Hematopoietic multipotent progenitor cell (in vitro differentiated cells): Measurements from ENCODE around the gene CD151. TPM values are rescaled to one million over a fixed set of nuclear protein-coding genes. Genes with fewer than 3 reads are reported as not detected.

Source experiments
- DNase-seq, 3 donors: peaks; one replicate each; pipeline ENCODE4 v3.0.0-alpha.2; 2011 to 2015; ENCODE audit warnings: low read depth in 2 of 3, low spot score in 2 of 3
- total RNA-seq: library from RNA; depleted of rRNA; stranded (reverse); fragments of >200 nt; gene quantifications from one replicate; pipeline ENCODE4 v1.2.3, GENCODE V29; 2012

CD151 gene
- total RNA-seq, 1 donor: 145 TPM

- DNase-seq: no peak
Observed at GRCh38 chr11:796565-797295, 36.0 kb upstream of the CD151 start.

DNA sequence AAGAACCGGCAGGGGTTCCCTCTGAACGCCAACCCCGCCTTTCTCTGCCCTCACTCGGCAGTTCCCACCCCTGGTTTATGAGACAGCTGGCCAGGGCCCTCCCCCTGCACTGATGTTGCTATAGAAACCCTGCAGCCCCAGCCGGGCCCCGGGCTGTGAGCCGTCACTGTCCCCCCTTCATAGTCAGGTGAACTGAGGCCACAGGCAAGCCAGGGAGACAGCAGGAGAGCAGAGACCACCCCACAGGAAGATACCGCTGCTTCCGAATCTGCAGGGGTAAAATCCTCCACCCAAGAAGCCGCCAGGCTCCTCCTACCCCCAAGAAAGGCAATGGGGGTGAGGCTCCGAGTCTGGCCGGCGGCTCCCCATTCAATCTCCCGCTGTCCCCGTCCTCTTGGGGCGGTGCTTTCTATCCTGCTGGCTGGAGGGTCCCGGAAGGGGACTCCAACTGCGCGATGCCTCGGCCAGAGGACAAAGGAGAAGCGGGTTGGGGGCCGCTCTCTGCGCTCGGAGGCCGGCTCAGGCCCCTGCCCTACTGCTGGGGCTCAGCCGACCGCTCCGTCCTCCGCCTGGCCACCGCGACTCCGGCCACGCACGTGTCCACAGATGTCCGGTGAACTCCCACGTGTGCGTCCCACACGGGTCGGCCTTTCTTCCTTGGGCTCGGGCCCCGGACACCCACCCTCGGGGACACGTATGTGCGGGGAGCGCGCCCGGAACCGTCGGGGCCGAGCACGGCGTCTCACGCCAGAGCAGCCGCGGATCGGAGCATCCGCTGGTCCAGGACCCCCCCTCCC lies 35.3 kb upstream of the CD151 start:
- peak; percentile 47 to 78 (median 75) for DNase-seq

DNA sequence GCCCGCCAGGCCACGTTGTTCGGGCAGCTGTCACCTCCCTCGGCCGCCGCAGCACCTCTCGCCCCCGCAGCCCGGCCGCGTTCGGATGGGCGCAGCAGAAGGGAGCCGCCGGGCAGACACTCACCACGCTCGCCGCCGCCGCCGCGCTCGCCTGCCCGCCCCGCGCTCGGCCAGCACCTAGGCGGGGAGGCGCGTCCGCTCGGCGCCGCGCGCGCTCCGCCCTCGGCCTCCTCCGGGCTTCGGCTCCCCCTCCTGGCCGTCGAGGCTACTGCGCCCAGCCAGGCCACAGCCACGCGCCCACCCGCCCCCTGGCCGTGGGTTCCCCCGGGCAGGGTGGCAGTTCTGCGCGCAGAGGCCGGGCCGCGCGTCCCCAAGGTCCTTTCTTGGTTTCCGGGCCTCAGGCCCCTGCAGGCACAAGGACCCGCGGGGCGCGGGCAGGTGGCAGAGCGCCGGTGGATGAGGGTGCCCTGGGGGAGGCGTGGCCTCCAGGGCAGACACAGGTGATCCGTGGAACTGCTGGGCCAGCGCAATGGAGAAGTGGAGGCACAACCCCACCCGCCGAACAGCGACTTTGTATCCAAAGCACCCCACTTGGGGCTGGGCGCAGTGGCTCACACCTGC lies 34.5 kb upstream of the CD151 start, which contains the start of gene SLC25A22:
TSS of gene SLC25A22 (minus strand) at position 189 of the 621 bp plus-strand sequence. CDS start 3,275 bp downstream, outside the sequence.
- DNase-seq: peak; percentile 77 to 87 (median 86)

DNA sequence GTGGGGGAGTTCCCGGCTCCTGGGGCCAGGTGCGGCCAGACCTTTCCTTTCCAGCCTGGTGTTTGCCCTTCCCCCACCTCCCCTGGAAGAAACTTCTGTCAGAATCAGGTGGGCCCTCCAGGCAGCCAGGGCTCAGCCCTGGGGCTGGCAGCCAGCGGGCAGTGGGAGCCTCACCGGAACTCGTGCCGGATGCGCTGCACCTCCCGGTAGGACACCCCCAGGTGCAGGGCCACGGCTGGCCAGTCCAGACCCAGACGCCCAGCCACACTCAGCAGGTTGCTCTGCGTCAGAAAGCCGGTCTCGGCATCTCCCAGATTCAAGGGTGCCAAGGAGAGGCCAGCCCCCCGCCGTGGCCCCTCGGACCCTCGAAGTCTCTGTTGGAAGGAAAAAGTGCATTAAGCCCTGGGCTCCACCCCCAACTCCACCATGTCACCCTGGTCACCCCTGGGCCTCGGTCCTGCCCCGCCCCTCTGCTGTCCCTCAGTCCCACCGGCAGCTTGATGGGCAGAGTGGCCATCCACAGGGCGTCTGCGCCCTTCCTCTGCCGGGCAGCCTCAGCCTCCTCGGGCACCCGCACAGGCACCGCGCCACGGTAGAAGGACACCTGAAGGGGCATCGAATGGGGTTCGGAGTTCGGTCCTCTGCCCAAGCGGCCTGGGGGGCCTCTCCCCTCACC lies 33.0 kb upstream of the CD151 start:
- no peak for DNase-seq

DNA sequence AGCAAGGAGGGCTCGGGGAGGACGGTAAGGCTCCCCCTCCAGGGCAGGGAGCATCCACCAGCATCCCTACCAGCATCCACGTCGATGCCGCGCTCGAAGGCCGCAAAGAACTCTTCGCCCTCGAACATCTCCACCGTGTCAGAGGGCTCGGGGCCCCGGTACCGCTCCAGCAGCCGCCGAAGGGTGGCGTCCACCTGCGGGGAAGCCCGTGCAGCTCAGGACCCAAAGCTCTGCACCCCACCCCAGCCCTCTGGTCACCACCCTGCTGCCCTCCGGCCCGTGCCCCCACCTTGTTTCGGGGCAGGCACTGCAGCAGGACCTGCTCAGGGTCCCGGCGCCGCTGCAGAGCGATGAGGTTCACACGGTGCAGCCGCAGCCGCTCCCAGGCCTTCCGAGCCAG lies 32.3 kb upstream of the CD151 start:
- DNase-seq: no peak

GRCh38 chr11:801097-801780 lies 31.5 kb upstream of the CD151 start:
- no peak for DNase-seq

DNA sequence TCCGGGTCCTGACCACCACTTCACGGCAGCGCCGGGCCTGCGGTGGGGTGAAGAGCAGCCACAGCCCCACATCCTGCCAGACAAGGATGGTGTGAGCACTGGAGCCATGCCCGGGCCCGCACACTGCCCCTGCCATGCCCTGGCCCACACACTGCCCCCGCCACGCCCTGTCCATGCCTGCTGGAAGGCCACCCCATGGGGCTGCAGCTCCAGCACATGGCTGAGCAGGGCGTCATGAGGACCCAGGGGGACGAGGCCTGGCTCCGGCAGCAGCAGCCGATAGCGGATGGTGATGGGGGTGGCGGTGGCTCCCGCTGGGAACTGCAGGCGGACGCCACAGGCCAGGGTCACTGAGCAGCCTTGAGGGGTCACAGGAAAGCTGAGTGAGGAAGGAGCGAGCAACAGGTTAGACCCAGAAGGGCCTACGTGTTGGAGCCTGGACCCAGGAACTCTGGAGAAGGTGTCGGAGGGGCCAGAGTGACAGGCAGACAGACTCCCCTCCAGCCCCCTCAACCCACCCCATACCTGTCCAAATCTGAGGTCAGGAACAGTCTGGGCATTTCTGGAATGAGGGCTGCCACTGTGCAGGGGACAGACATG lies 30.6 kb upstream of the CD151 start:
- DNase-seq: no peak

GRCh38 chr11:802693-803466 lies 29.9 kb upstream of the CD151 start:
- DNase-seq: no peak

DNA sequence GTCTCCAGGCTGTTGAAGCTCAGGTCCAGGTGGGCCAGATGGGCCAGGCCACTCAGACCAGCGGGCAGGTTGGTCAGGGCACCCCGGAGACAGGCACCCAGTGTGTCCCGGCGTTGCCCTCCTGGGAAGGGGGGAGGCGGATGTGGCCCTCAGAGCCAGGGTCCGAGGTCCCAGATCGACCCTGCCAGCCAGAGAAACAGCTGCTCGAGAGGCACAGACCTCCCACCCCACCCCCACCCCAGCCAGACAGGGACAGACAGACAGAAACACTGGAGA lies 29.3 kb upstream of the CD151 start:
- no peak for DNase-seq

DNA sequence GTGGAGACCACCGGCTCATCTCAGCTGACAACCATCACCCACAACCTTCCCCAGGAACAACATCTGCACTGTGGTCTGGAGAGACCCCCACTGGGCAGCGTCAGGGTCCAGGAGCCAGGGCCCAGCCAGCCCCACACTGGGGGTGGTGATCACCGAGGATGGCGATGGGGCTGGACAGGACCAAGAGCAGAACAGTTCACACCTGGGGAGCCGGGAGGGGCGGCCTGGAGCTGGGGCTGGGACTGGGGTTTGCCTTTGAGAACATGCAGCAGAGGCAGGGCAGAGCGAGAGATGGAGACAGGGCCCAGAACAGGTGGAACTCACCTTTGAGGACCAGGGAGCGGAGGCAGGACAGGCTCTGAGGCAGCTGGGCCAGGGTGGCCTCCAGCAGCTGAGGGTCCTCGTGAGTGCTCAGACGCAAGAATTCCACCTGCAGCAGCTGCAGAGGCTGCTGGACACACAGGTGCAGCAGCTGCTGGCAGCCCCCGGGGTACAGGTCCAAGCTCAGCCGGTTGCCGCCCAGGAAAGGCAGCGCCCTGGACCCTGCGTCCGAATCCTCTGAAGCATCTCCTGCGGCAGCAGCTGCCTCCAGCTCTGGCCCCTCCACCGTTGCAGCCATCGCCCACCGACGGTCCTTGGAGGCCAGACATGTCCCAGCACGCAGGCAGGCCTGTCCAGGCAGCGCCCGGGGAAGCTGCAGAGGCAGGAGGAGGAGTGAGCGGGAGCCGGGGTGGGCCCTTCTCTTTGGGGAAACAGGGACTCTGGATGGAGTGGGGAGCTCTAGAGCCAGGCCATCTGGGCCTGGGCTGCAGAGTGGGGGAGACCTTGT lies 28.8 kb upstream of the CD151 start:
- DNase-seq: no peak

GRCh38 chr11:804599-804964 lies 28.2 kb upstream of the CD151 start:
- no peak for DNase-seq

DNA sequence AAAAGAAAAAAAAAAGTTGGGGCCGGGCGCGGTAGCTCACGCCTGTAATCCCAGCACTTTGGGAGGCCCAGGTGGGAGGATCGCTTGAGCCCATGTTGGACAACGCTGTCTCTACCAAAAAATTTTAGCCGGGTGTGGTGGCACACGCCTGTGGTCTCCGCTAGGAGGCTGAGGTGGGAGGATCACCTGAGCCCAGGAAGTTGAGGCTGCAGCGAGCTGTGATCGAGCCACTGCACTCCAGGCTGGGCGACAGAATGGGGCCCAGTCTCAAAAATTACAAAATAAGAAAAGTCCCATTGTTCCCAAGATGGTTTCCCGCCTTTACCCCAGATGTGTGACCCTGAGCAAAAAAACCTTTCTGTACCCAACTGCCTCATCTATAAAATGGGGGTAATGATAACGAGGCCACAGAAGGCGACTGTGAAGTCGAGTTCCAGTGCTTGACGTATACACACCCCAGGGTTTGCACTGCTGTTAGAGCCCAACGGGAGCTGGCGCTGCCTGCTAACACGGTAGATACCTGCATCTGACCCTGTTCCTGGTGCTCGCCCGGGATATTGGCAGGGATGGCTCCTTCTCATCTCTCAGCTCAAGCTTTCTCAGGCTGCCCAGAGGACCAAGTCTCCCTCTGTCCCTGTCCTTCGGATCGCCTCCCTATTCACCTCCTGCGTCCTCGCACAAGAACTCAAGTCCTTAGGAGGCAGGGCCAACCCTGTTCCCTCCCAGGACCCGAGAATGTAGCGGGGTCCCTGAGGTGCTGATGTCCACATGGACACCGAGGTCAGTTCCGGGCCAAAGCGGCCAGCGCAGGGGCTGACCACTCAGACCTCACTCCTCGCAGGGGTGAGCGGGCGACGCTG lies 24.1 kb upstream of the CD151 start:
- no peak for DNase-seq

DNA sequence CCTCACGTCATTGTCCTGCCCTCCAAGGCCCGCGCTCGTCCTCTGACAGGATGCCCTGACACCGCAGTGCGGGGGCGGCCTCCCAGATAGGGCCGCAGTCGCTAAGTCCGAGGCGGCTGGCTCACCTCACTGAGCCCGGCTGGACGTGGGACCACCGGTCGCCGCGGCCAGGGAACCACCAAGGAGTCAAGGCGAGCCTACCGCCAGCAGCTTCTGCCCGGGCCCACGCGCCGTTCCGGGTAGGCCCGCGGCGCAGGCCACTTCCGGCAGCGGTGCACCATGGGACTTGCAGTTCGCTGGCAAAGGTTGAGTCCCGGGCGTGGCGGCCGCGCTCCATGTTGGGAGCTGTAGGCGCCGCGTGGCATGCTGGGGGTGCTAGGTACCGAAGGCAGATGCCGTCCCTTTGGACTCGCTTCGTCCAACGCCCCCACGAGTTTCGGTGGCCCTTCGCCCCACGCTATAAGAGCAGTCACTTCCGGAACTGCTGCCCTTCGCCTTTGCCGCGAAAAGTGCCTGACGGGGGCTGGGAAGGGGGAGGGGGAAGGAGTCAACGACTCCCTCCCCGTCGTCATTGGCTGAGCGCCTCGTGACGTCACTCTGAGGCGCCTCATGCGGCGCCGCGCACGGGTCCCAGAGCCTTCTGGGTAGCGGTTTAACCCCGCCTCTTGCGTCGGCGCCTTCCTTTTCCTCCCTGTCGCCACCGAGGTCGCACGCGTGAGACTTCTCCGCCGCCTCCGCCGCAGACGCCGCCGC lies 23.3 kb upstream of the CD151 start, which contains the start of gene RPLP2:
TSS of gene RPLP2 (plus strand) at position 681 of the 753 bp plus-strand sequence. CDS start 268 bp downstream, outside the sequence.
- DNase-seq: peak; percentile 97 to 100 (median 98)

- DNase-seq: no peak
Observed at GRCh38 chr11:810040-810567, 22.6 kb upstream of the CD151 start.

DNA sequence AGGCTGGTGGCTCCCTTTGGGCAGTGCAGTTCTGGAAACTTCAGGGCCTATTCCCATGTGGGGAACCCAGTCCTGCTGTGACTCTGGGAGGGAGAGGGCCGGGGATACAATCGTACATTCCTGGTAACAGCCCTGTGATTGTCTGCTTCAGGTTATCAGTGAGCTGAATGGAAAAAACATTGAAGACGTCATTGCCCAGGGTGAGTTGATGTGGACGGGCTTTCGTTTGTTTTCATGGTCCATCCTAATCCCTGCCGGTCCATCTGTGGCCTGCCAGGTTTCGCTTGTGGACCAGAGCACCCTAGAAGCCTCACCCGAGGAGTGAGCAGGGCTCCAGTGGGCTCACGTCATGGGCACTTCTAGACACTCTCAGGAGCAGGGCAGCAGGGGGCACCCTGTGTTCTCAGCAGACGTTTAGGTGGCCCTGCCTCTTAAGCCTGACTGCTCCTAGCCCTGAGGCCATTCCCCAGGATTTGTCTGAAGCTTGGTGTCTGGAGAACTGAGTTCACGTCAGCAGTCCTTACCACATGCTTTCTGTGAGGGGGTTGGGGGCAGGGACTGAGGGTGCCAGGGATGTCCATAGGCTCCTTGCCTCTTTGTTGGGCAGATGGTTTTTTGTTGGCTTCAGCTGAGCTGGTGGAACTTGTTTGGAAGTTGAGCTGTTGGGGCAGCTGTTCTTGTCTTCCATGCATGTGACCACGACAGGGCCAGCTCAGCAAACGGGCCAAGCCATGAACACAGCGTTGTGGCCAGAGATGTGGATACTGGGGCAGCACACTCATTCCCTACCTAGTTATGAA lies 21.1 kb upstream of the CD151 start:
- DNase-seq: no peak

DNA sequence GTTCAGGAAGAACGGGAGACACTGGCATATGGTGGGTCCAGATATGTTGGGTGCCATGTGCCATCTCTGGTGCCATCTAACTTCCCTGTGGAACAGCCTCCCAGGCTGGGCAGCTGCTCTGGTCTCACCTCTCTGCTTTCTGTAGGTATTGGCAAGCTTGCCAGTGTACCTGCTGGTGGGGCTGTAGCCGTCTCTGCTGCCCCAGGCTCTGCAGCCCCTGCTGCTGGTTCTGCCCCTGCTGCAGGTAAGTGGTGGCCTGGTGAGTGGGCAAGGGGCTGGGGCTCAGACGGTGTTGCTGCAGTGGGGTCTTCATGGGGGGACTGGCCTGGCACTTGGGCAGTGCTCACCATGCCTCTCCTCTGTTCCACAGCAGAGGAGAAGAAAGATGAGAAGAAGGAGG lies 20.4 kb upstream of the CD151 start:
- no peak for DNase-seq
